Stimulated activated CD8-positive, alpha-beta memory T cell treated with anti-CD3 and anti-CD28 coated beads, Interleukin-12 subunit alpha, Interleukin-12 subunit beta, amount 100 ng/mL, for 4 hours (primary cell): ENCODE data around the gene MAD1L1.

ENCODE experiments used
- DNase-seq: peaks from one replicate; pipeline ENCODE4 v3.0.0-alpha.2; 2020; ENCODE audit warnings: low read depth

Gene MAD1L1

DNA sequence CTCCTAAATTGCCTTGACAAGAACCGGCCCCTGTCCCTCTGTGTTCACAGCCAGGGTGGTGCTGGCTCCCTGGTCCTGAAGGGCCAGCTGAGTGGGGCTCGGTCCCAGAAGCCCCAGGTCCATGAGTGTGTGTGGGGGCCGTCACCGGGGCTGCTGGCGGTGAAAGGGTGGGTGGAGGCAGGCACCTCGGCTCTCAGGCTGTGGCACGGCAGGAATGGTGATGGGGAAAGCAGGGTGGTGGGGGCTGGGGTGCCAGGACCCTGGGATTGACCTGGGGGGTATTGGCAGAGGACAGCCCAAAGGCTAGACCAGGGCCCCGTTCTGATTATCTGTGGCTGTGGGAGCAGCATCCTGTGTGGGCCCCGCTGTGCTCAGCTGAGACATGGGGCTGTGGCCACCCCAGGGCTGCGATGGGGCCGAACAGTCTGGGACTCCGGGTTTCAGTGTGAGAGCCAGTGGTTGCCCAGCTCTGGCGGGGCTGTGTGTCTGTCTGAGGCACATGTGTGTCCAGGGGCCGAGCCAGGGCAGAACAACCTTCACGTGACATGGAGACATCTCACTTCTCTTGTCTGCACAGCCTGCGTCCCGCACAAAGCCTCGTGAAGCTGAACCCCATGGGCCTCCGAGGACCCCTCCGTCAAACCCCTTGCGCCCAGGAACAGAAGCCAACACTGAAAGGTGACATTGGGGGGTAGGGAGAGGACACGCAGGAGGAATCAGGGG lies 418.5 kb downstream of the MAD1L1 start:
- DNase-seq, result no peak

DNA sequence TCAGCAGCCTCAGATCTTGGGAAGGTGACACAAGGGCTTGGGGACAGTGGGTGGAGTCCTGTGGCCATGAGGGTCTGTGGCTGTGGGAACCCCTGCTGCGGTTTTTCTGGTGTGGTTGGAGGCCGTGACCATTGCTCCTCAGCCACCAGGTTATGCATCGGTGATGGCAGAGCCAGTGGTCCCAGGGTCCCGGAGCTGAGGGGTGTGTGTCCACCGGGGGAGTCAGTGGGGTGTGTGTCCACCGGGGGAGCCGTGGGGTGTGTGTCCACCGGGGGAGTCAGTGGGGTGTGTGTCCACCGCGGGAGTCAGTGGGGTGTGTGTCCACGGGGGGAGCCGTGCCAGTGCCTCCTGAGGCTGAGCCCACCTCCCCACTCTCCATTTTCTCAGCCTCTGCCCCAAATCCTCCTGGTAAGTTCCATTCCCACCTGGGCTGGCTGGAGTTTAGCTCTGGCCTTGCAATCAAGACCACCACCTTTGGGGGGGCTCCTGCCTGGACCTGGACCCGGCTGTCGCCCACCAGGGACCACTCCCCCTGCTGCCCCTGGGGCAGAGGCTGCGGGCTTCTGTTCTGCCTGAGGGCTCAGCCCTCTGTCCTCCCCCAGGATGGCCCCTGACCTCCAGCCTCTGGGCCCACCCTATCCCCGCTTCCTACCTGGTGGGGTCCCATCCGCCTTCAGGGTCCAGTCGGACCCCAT lies 419.2 kb downstream of the MAD1L1 start:
- DNase-seq, result no peak

DNA sequence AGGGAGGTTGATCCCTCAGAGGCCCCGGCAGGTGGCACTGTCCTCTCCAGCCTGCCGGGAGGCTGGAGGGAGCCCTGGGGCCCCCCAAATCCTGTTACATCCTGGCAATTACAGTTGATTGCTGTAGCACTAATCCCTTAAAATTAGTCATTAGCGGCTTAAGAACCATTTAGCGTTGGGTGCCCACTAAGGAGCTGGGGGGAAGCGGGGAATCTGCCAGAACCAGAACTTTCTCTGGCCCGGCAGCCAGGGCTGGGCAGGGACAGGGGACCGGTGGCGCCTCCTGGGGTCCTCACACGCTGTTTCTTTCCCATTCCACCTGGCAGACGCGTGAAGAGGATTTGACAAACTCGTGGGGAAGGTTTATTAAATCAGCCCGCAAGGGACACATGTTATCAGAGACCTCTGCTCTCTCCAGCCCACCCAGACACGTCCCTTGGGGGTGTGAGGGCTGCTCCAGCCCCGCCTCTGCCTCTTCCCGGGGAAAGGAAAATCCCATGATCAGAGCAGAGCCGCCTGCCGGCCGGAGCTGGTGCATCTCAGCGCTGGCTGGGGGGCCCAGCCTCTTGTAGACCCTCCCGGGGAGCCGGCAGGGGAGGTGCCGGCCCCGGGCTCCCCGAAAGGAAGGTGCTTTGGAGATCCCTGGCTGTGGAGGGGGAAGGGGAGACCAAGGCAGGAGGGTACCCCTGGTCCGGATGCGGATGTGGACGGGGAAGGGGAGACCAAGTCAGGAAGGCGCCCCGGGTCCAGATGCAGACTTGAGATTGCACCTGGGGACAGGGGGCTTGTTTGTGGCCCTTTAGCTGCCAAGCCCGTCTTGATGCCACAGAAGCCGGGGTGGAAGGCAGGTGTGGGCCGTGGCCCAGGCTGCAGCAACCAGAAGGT lies 420.0 kb downstream of the MAD1L1 start:
- DNase-seq, result no peak

DNA sequence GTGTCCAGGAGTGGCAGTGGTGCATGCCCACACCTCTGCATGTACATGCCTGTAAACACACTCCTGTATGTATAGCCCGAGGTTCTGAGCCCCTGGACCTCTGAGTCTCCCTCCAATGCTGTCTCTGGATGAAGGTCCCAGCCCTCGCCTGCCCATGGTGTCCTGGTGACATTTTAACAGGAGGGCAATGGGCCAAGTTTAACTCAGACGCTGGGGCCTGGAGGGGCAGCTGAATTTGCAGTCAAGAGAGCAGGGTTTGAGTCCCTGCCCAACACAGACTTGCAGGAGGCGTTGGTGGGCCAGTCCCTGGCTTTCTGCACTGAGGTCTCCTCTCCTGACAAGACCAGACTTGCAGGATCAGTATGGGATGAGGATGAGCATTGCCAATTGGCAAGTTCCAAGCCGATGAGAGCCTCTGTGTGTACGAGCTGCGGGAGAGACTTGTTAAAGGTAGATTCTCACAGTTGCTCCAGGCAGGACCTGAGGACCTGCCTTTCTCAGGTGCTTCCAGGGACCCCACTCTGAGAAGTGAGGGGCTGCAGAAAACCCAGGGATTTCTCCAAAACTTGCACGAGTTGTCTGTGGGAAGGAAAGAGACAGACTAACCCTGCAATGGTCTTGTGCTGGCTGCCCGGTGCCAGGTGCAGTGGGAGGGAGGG lies 420.8 kb downstream of the MAD1L1 start:
- no peak for DNase-seq

DNA sequence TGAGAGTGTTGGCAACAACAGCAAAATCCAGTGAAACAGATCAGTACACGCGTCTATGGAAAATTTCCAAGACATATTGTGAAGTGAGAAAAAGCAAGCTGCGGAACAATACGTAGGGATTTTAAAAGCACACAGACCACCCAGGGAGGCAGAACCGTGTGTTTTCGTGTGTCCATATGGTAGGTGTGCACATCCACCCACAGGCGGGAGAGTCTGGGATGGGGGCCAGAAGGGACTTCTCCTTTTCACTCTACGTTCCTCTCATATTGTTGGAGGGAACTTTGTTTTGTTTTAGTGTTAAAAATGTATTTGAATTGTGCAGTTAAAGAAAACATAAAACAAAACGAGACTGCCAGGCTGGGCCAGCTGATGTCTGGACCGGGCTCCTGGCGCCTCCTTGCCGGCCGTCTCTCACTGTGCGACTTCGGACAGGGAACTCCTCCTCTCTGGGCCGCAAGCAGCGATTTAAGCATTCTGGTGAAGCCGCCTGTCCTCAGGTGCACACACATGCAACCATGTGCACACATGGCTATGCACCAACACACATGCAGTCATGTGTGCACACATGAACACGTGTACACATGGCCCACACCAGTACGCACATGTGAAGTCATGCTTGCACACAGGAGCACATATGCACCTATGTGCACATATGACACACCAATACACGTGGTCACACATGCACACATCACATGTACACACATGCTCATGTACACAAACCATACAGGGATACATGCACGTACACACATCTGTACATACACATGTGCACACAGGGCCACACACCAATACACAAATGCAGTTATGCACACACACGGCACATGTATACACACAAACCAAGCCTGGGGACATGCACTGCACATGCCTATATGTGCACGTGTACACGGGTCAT lies 421.5 kb downstream of the MAD1L1 start:
- no peak for DNase-seq

DNA sequence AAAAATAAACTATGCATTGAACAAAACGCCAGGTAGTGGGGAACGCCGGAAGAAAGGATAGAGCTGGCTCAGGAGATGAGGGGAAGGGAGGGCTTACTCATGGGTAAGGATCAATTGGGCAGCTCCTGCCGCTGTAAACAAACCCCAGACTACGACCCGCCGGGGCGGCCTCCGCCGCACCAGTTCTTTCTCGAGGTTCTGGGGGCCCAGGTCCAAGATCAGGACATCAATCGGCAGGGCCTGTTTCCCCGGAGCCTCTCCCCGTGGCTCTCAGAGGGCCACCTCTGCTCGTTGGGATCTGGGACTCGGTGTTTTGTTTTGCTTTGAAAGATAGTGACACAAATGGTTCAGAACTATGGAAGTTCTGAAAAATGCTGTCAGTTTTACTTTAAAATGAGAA lies 422.2 kb downstream of the MAD1L1 start:
- no peak for DNase-seq

DNA sequence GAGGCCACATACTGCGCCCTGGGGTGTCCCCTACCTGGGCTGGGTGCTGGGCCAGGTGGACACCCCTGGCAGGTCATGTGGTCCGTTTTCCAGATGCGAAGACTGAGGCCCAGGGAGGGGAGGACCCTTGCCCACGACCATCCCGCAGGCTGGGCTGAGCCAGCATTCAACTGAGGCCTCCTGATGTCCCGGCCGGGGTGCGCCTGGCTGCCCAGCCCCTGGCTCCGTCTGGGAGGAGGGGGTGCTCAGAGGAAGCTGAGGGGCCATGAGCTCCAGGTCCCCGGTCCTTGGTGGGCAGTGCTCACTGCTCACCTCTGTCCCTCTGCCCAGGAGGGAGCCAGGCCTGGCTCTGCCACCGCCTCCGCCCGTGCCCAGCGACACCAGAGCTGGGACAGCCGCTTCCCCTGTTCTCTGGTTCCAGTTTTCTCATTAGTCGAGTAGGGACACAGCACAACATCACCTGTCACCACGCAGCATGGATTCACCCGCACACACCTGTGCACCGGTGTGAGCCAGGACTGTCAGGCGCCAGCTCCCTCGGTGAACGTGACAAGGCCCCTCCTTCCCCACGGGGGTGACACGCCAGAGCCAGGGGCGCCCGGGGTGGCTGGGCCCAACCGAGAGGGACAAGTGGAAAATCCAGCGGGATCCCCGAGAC lies 423.0 kb downstream of the MAD1L1 start:
- no peak for DNase-seq

DNA sequence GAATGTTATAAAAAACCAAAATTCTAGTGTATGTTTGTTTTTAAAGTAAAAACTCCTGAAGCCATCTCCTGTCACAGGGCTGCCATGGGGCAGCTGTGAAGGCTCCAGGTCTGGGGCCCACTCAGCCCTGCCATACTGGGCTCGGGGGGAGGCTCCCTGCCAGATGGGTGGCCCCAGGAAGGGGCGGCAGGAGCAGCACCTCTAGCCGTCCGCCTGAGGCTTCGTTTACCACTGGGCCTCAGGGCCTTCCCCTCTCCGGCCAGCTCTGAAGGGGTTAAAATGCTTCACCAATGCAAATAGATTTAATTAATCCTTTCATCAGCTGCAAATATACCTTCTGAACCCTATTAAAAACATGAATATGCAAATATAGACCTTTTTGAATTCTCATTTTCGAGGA lies 423.7 kb downstream of the MAD1L1 start:
- no peak for DNase-seq

DNA sequence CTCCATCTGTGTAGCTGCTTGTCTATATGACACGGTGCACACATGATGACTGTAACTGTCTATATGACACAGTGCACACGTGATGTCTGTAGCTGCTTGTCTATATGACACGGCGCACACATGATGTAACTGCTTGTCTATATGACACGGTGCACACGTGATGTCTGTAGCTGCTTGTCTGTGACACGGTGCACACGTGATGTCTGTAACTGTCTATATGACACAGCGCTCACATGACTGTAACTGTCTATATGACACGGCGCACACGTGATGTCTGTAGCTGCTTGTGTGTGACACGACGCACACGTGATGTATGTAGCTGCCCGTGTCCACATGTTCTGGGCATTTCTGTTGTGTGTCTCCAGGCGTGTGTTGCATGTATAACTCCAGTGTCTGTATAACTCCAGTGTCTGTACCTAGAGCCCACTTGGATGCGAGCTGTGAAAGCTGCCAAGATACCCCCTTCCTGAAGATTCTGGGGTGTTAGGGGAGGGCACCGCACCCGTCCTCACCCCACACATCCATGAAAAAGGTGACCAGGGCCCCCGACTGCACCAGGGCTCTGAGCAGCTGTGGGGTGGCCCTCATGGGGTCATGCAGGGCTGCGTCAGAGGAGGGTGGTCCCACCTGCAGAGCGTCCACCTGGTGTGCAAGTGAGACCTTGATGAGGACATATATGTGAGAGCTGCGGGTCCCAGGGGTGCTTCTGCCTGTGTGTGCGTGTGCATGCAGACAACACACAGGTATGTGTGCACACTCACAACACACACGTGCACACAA lies 424.7 kb downstream of the MAD1L1 start:
- DNase-seq, result no peak

DNA sequence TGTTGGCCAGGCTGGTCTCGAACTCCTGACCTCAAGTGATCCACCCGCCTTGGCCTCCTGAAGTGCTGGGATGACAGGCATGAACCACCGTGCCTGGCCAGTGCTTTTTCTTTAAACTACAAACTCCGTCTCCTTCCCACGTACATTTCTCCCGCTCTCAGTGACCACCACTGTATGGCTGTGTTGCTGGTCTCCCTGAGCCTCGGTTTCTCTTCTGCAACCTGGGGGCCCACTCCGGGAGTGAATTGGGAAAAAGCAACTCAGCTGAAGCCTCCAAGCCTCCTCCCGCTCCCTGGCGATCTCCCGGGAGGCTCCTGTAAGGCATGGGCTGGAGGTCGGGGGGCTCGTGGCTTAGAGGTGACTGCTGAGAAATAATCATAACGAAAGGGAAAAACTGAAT lies 426.4 kb downstream of the MAD1L1 start:
- no peak for DNase-seq

DNA sequence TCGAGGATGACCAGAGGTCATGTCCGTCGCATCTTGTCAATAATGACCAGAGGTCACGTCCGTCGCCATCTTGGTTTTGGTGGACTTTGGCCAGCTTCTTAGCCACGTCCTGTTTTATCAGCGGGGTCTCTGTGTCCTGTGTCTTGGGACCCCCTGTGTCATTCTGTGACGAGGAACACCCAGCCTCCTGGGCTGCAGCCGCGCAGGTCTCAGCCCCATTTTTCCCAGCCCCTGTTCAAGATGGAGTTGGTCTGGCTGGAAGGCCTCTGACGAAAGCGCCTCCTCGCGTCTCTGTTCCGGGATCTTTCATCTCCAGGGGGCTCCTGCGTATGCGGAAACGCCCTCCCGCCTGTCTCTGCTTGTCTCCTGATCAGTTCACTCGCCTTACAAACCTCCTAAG lies 428.4 kb downstream of the MAD1L1 start:
- no peak for DNase-seq

DNA sequence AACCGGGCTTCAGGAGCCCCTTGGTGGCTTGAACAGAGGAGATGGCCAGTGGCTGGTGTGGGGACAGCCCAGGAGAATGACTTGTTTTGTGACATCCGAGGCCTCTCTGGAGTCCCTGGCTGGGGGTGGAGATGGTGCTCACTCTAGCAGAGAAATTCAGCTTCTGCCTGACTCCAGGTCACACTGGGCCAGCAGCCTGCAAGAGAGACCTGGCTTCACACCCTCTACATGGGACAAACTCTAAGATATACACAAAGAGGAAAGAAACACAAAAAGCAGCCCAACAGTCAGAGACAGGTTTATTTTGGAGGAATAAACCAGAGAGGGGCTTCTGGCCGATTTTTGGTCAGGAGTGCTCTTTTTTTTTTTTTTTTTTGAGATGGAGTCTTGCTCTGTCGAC lies 429.8 kb downstream of the MAD1L1 start:
- DNase-seq, result no peak

DNA sequence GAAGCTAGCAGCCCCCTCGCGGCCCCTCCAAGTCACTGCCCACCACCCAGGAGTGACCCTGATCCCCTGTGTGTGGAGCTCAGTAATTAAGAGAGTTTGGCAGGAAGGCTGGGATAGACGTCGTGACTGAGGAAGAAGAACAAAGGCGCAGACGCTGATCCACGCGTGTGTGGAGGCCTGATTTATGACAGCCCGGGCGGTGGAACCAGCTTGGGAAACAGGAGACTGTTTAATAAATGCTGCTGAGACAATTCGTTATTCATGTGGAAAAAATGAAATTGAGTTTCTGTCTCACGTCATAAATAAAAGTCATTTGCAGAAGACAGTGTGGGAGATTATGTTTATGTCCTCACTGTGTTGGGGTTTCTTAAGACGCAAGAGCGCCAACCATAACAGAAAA lies 431.8 kb downstream of the MAD1L1 start:
- DNase-seq, result no peak

DNA sequence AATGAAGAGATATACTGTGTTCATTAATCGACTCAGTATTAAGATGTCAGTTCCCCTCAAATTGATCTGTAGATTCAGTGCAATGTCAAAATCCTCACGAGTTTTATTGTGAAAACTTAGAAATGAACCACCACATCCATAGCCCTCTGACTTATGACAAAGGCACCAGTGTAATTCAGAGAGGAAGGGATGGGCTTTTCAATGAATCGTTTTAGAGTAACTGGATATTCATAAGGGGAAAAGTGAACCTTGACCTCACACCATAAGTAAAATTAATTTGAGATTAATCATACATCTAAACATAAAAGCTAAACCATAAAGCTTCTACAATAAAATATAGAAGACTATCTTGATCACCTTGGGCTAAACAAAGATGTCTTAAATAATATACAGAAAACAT lies 434.6 kb downstream of the MAD1L1 start:
- DNase-seq, result no peak

DNA sequence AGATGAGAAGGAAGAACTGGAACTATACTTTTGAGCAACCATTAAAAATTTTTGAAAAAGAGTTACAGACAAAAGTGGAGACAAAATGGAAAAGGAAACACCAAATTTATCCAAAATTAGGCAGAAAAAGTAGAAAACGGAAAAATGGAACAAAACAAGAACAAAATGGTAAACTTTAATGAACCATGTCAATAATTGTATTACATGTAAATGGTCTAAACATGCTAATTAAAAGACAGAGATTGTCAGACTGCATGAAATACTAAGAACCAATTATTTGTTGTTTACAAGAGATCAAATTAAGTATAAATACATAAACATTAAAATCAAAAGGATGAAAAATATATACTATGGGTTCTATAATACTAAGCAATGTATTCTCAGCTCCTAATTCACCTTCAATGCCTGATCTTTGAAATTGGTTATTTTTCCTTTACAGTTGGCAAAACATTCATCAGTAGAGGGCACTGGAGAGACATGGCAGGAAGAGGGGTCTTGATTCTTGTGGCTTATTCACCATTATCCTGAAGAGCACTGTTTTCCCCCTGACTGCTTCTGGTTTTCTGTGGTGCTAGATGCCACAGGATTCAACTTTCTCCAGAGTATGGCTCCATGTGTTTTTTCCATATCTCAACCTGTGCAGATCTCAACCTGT lies 437.7 kb downstream of the MAD1L1 start:
- no peak for DNase-seq

DNA sequence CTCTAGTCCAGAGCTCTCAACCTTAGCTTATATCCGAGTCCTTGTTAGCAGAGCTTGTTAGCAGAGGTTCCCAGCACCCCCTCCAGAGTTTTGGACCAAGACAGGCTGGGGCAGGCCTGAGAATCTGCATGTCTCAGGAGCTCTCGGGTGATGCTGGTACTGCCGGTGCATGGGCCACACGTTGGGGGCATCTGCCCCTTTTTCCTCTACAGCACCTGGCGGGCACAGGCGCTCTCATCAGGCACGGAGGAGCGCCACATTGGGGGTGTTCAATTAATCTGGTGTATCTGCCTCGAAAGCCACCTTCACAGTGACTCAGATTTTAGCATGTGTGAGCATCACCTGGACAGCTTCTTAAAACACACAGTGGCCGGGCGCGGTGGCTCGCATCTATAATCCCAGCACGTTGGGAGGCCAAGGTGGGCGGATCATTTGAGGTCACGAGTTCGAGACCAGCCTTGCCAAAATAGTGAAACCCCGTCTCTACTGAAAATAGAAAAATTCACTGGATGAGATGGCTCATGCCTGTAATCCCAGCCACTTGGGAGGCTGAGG lies 445.0 kb downstream of the MAD1L1 start:
- DNase-seq, result no peak

DNA sequence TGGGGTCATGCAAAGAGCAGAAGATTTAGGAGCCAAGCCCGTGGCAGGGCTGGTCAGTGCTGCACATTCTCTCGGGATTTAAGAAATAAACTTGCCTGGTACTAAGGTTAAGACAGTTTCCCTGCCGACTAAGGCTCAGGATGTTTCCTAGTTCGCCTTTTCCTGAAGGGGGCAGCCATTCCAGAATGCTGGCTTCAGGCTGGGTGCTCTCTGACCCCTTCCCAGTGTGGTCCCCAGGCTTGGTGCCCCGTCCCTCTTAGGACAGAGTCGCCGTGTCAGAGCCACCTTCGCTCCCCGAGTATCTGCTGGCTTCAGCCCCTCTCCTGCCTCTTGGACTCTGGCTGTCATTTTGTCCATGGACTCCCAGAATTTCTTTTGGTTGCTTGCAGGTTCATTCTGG lies 445.5 kb downstream of the MAD1L1 start:
- no peak for DNase-seq

DNA sequence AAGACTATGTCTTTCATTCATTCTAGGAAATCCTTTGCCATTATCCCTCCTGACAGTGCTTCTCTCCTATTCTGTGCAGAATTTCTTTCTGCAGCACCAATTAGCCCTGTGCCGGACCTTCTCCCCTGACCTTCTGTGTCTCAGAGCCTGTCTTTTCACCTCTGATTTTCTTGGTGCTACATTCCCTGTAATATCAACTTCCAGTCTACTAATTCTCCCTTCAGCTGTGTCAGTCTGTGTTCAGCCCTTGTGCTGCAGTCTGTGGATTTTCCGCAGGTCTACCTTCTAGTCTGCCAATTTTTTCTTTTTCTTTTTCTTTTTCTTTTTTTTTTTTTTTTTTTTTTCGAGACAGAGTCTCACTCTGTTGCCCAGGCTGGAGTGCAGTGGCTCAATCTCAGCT lies 446.9 kb downstream of the MAD1L1 start:
- DNase-seq, result no peak

DNA sequence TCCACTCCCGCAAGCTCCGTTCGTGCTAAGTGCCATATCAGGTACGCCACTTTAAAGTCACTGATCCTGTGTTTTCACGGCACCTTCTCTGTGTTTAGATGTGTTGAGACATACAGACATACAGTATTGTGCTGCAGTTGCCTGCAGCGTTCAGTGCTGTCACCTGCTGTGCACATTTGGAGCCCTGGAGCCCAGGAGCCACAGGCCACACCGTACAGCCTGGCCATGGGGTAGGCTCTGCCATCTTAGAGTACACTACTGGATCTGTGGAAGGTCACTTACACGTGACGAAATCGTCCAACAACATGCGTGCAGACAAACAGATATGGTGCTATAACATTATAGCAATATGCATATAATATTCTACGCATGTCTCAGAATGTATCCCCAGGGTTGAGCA lies 451.4 kb downstream of the MAD1L1 start:
- DNase-seq, result no peak
